Panc1 (cell line): ENCODE measurements around the gene LSS. TPM values are rescaled to one million over a fixed set of nuclear protein-coding genes. Genes with fewer than 3 reads are reported as not detected.

Experiments used
- ATAC-seq: fragments of 200-7000 bp; cut with Tn5 transposase; 2 replicates; pipeline ENCODE4 v1.9.1; 2020; ENCODE audit warnings: mild to moderate bottlenecking, moderate library complexity
- BruUV-seq: library from RNA; stranded (reverse); fragments of 400-500 nt; replicated peaks from 2 replicates; lab custom pipeline; 2021; lab: Mats Ljungman, UMichigan
- CTCF ChIA-PET: fragments of 300-600 bp; sonication (Branson Sonifier 250); formaldehyde crosslinking; loops from one replicate; lab custom pipeline; 2022; ENCODE audit warnings: antibody characterized with exemption; lab: Charles Lee
- POLR2A ChIA-PET: fragments of 300-600 bp; sonication (Branson Sonifier 250); formaldehyde crosslinking; loops from one replicate; lab custom pipeline; 2022; ENCODE audit warnings: antibody characterized with exemption; lab: Charles Lee
- DNase-seq: peaks from one replicate; pipeline ENCODE4 v3.0.0-alpha.2; 2010; ENCODE audit warnings: low read depth, low spot score
- H3K27ac ChIP-seq: 2 replicates; pipeline ENCODE4 v1.5.1; 2011; ENCODE audit warnings: mild to moderate bottlenecking, low read length, inconsistent platforms
- H3K27me3 ChIP-seq: fragments of 200-500 bp; sonication (Bioruptor generic); 2 replicates; pipeline ENCODE4 v1.6.0; 2014; ENCODE audit warnings: low read length, inconsistent platforms; ENCODE audit not compliant: control insufficient read depth, insufficient read depth
- H3K36me3 ChIP-seq: fragments of 200-500 bp; sonication (Bioruptor generic); 2 replicates; pipeline ENCODE4 v1.5.1; 2014; ENCODE audit warnings: inconsistent platforms, mild to moderate bottlenecking, low read length, moderate library complexity; ENCODE audit not compliant: control insufficient read depth, insufficient read depth
- H3K4me1 ChIP-seq: 2 replicates; pipeline ENCODE4 v1.5.1; 2011; ENCODE audit warnings: inconsistent platforms, mild to moderate bottlenecking, low read length, moderate library complexity; ENCODE audit not compliant: control insufficient read depth, insufficient read depth
- H3K4me3 ChIP-seq, 2 experiments: 2 replicates each; pipeline ENCODE4 v1.5.1; 2011 to 2012; ENCODE audit warnings: low read depth in 2 of 2, low read length in 2 of 2, mild to moderate bottlenecking in 2 of 2, inconsistent platforms in 1 of 2, moderate library complexity in 1 of 2
- H3K9me3 ChIP-seq: fragments of 200-500 bp; sonication (Bioruptor generic); 2 replicates; pipeline ENCODE4 v1.5.1; 2014; ENCODE audit warnings: low read depth, mild to moderate bottlenecking, inconsistent platforms, low read length, moderate library complexity; ENCODE audit not compliant: control insufficient read depth, insufficient read depth
- CTCF ChIP-seq: fragments of 450-650 bp; IDR thresholded peaks from 2 replicates; pipeline ENCODE4 v1.5.1; 2017; ENCODE audit warnings: mild to moderate bottlenecking
- POLR2AphosphoS5 ChIP-seq: IDR thresholded peaks from 2 replicates; pipeline ENCODE4 v1.6.1; 2012; ENCODE audit warnings: mild to moderate bottlenecking, low read depth, low read length, moderate library complexity
- REST ChIP-seq, 2 experiments: IDR thresholded peaks; 2 replicates each; pipeline ENCODE4 v1.6.1; 2011 to 2012; ENCODE audit warnings: low read depth in 2 of 2, control low read depth in 1 of 2, low read length in 1 of 2, mild to moderate bottlenecking in 1 of 2, moderate library complexity in 1 of 2; ENCODE audit not compliant: insufficient read depth in 1 of 2
- SIN3A ChIP-seq: IDR thresholded peaks from 2 replicates; pipeline ENCODE4 v1.6.1; 2012; ENCODE audit warnings: low read depth, mild to moderate bottlenecking, low read length, moderate library complexity, borderline replicate concordance; ENCODE audit not compliant: insufficient read depth
- TCF7L2 ChIP-seq: IDR thresholded peaks from 2 replicates; pipeline ENCODE4 v1.6.1; 2011; ENCODE audit warnings: mild to moderate bottlenecking, low read depth, low read length, inconsistent platforms
- in situ Hi-C: cut with HindIII; loops from 2 replicates; pipeline ENCODE4 v1.10.0; 2016; ENCODE audit warnings: low sequenced_read_pairs, low pct_unique_long_range_greater_than_20kb
- intact Hi-C: fragments of 100-400 bp; cut with micrococcal nuclease; formaldehyde crosslinking; loops from one replicate; pipeline ENCODE4 v1.10.0; 2022; ENCODE audit not compliant: unreplicated experiment
- total RNA-seq: library from RNA; stranded (reverse); gene quantifications from one replicate; pipeline ENCODE4 v1.2.1, GENCODE V29; 2021; ENCODE audit not compliant: unreplicated experiment

The LSS gene
- total RNA-seq, 1 experiment from 2014 or later = 111 TPM

GRCh38 chr21:46264046-46264689, 35.6 kb upstream of the LSS start:
- no TSS peak for BruUV-seq
- TF ChIP-seq SIN3A (no peak), TCF7L2 (no peak), CTCF (no peak), REST (IDR thresholded peaks at IDR 0.05; ENCODE audit: insufficient read depth in 1 of 2, low read depth in 2 of 2, low read length in 1 of 2) (no peak), POLR2AphosphoS5 (no peak)

GRCh38 chr21:46256501-46256994, 28.0 kb upstream of the LSS start:
- no peaks in the 10 kb centered on the region for H3K27me3 ChIP-seq
- in situ Hi-C loops (no loop called here), intact Hi-C loops (no loop called here)
- H3K4me3 ChIP-seq = no peak overlapping the region
- H3K36me3 ChIP-seq = peaks cover 13% of the 10 kb centered on the region
- POLR2A ChIA-PET = no interaction called here
- ATAC-seq (no peak), DNase-seq (no peak)
- BruUV-seq = no TSS peak
- CTCF ChIA-PET = no interaction called here
- H3K27ac ChIP-seq = no peak overlapping the region
- no peaks in the 10 kb centered on the region for H3K9me3 ChIP-seq
- H3K4me1 ChIP-seq = no peaks in the 10 kb centered on the region
- no peak for TF ChIP-seq SIN3A
- no peak for TF ChIP-seq CTCF
- TF ChIP-seq POLR2AphosphoS5 = no peak
- TF ChIP-seq TCF7L2 = no peak
- TF ChIP-seq REST (IDR thresholded peaks at IDR 0.05; ENCODE audit: insufficient read depth in 1 of 2, low read depth in 2 of 2, low read length in 1 of 2) = no peak

More at GRCh38 chr21:46264046-46264689, 35.6 kb upstream of the LSS start:
- Histone ChIP-seq H3K27me3 (no peaks in the 10 kb centered on the region), H3K36me3 (peaks cover 3% of the 10 kb centered on the region), H3K9me3 (no peaks in the 10 kb centered on the region), H3K4me1 (peaks cover 5% of the 10 kb centered on the region), H3K4me3 (no peak overlapping the region), H3K27ac (no peak overlapping the region)
- ATAC-seq = no peak
- intact Hi-C loops (no loop called here), in situ Hi-C loops (no loop called here)
- CTCF ChIA-PET = no interaction called here
- POLR2A ChIA-PET = no interaction called here
- no peak for DNase-seq
